ENCODE data around the gene DDIAS. TPM values are rescaled to one million over a fixed set of nuclear protein-coding genes. Genes with fewer than 3 reads are reported as not detected.

DDIAS gene
- total RNA-seq, 1 donor from 2014 or later, result 1.6 TPM

GRCh38 chr11:82864268-82864667, 37.3 kb upstream of the DDIAS start:
- no peak overlapping the region for H3K4me3 ChIP-seq (ENCODE audit: low read length in 3 of 3)
- H3K27me3 ChIP-seq (ENCODE audit: control insufficient read depth in 3 of 3, insufficient read depth in 3 of 3, low read length in 3 of 3), result no peaks in the 10 kb centered on the region
- H3K27ac ChIP-seq (ENCODE audit: low read depth, low read length), result no peak overlapping the region
- no peaks in the 10 kb centered on the region for H3K9me3 ChIP-seq (ENCODE audit: control insufficient read depth in 3 of 3, low read length in 3 of 3)
- H3K9ac ChIP-seq (ENCODE audit: low read depth in 1 of 3, low read length in 3 of 3), result no peak overlapping the region
- no peaks in the 10 kb centered on the region for H3K36me3 ChIP-seq (ENCODE audit: control insufficient read depth in 3 of 3, insufficient read depth in 3 of 3, low read length in 3 of 3)
- H3K4me1 ChIP-seq (ENCODE audit: control insufficient read depth in 3 of 3, insufficient read depth in 3 of 3, low read length in 3 of 3), result peaks cover 0 to 5% (median 5%) of the 10 kb centered on the region in 3 donors

GRCh38 chr11:82865841-82866240, 35.7 kb upstream of the DDIAS start:
- Histone ChIP-seq H3K27me3 (ENCODE audit: control insufficient read depth in 3 of 3, insufficient read depth in 3 of 3, low read length in 3 of 3) (no peaks in the 10 kb centered on the region), H3K36me3 (ENCODE audit: control insufficient read depth in 3 of 3, insufficient read depth in 3 of 3, low read length in 3 of 3) (no peaks in the 10 kb centered on the region), H3K9ac (ENCODE audit: low read depth in 1 of 3, low read length in 3 of 3) (no peak overlapping the region), H3K9me3 (ENCODE audit: control insufficient read depth in 3 of 3, low read length in 3 of 3) (no peaks in the 10 kb centered on the region), H3K27ac (ENCODE audit: low read depth, low read length) (no peak overlapping the region), H3K4me1 (ENCODE audit: control insufficient read depth in 3 of 3, insufficient read depth in 3 of 3, low read length in 3 of 3) (peaks cover 0 to 8% (median 5%) of the 10 kb centered on the region in 3 donors), H3K4me3 (ENCODE audit: low read length in 3 of 3) (no peak overlapping the region)

- H3K27me3 ChIP-seq (ENCODE audit: control insufficient read depth in 3 of 3, insufficient read depth in 3 of 3, low read length in 3 of 3), result no peaks in the 10 kb centered on the region
- H3K9ac ChIP-seq (ENCODE audit: low read depth in 1 of 3, low read length in 3 of 3), result peak overlapping the region in 1 of 3 donors; percentile 45
- peaks cover 0 to 8% (median 5%) of the 10 kb centered on the region in 3 donors for H3K4me1 ChIP-seq (ENCODE audit: control insufficient read depth in 3 of 3, insufficient read depth in 3 of 3, low read length in 3 of 3)
- no peaks in the 10 kb centered on the region for H3K9me3 ChIP-seq (ENCODE audit: control insufficient read depth in 3 of 3, low read length in 3 of 3)
- H3K27ac ChIP-seq (ENCODE audit: low read depth, low read length), result no peak overlapping the region
- H3K36me3 ChIP-seq (ENCODE audit: control insufficient read depth in 3 of 3, insufficient read depth in 3 of 3, low read length in 3 of 3), result no peaks in the 10 kb centered on the region
- H3K4me3 ChIP-seq (ENCODE audit: low read length in 3 of 3), result peak overlapping the region; percentile 19 to 37 (median 25)
Measured at GRCh38 chr11:82867495-82868082, 33.9 kb upstream of the DDIAS start.

GRCh38 chr11:82869657-82870056, 31.9 kb upstream of the DDIAS start:
- H3K27ac ChIP-seq (ENCODE audit: low read depth, low read length), result no peak overlapping the region
- no peaks in the 10 kb centered on the region for H3K9me3 ChIP-seq (ENCODE audit: control insufficient read depth in 3 of 3, low read length in 3 of 3)

GRCh38 chr11:82871646-82872045, 29.9 kb upstream of the DDIAS start:
- H3K4me1 ChIP-seq (ENCODE audit: control insufficient read depth in 3 of 3, insufficient read depth in 3 of 3, low read length in 3 of 3), result peaks cover 0 to 3% (median 0%) of the 10 kb centered on the region in 3 donors
- H3K27me3 ChIP-seq (ENCODE audit: control insufficient read depth in 3 of 3, insufficient read depth in 3 of 3, low read length in 3 of 3), result no peaks in the 10 kb centered on the region
- no peaks in the 10 kb centered on the region for H3K36me3 ChIP-seq (ENCODE audit: control insufficient read depth in 3 of 3, insufficient read depth in 3 of 3, low read length in 3 of 3)
- H3K9me3 ChIP-seq (ENCODE audit: control insufficient read depth in 3 of 3, low read length in 3 of 3), result no peaks in the 10 kb centered on the region
- no peak overlapping the region for H3K9ac ChIP-seq (ENCODE audit: low read depth in 1 of 3, low read length in 3 of 3)
- no peak overlapping the region for H3K27ac ChIP-seq (ENCODE audit: low read depth, low read length)
- H3K4me3 ChIP-seq (ENCODE audit: low read length in 3 of 3), result no peak overlapping the region

More at GRCh38 chr11:82869657-82870056, 31.9 kb upstream of the DDIAS start:
- H3K4me3 ChIP-seq (ENCODE audit: low read length in 3 of 3), result no peak overlapping the region
- H3K9ac ChIP-seq (ENCODE audit: low read depth in 1 of 3, low read length in 3 of 3), result no peak overlapping the region
- H3K4me1 ChIP-seq (ENCODE audit: control insufficient read depth in 3 of 3, insufficient read depth in 3 of 3, low read length in 3 of 3), result peaks cover 0 to 3% (median 0%) of the 10 kb centered on the region in 3 donors
- H3K27me3 ChIP-seq (ENCODE audit: control insufficient read depth in 3 of 3, insufficient read depth in 3 of 3, low read length in 3 of 3), result no peaks in the 10 kb centered on the region
- H3K36me3 ChIP-seq (ENCODE audit: control insufficient read depth in 3 of 3, insufficient read depth in 3 of 3, low read length in 3 of 3), result no peaks in the 10 kb centered on the region

GRCh38 chr11:82872377-82873150, 29.0 kb upstream of the DDIAS start:
- no peaks in the 10 kb centered on the region for H3K9me3 ChIP-seq (ENCODE audit: control insufficient read depth in 3 of 3, low read length in 3 of 3)
- H3K4me3 ChIP-seq (ENCODE audit: low read length in 3 of 3), result no peak overlapping the region
- no peak overlapping the region for H3K9ac ChIP-seq (ENCODE audit: low read depth in 1 of 3, low read length in 3 of 3)
- H3K4me1 ChIP-seq (ENCODE audit: control insufficient read depth in 3 of 3, insufficient read depth in 3 of 3, low read length in 3 of 3), result peaks cover 0 to 3% (median 0%) of the 10 kb centered on the region in 3 donors
- no peak overlapping the region for H3K27ac ChIP-seq (ENCODE audit: low read depth, low read length)
- no peaks in the 10 kb centered on the region for H3K36me3 ChIP-seq (ENCODE audit: control insufficient read depth in 3 of 3, insufficient read depth in 3 of 3, low read length in 3 of 3)
- H3K27me3 ChIP-seq (ENCODE audit: control insufficient read depth in 3 of 3, insufficient read depth in 3 of 3, low read length in 3 of 3), result no peaks in the 10 kb centered on the region

GRCh38 chr11:82873919-82874333, 27.6 kb upstream of the DDIAS start:
- Histone ChIP-seq H3K27ac (ENCODE audit: low read depth, low read length) (no peak overlapping the region), H3K4me1 (ENCODE audit: control insufficient read depth in 3 of 3, insufficient read depth in 3 of 3, low read length in 3 of 3) (peaks cover 0 to 3% (median 0%) of the 10 kb centered on the region in 3 donors)

GRCh38 chr11:82874646-82875523, 26.7 kb upstream of the DDIAS start:
- Histone ChIP-seq H3K4me1 (ENCODE audit: control insufficient read depth in 3 of 3, insufficient read depth in 3 of 3, low read length in 3 of 3) (no peaks in the 10 kb centered on the region), H3K36me3 (ENCODE audit: control insufficient read depth in 3 of 3, insufficient read depth in 3 of 3, low read length in 3 of 3) (no peaks in the 10 kb centered on the region), H3K27ac (ENCODE audit: low read depth, low read length) (no peak overlapping the region), H3K4me3 (ENCODE audit: low read length in 3 of 3) (no peak overlapping the region), H3K9ac (ENCODE audit: low read depth in 1 of 3, low read length in 3 of 3) (no peak overlapping the region), H3K27me3 (ENCODE audit: control insufficient read depth in 3 of 3, insufficient read depth in 3 of 3, low read length in 3 of 3) (no peaks in the 10 kb centered on the region), H3K9me3 (ENCODE audit: control insufficient read depth in 3 of 3, low read length in 3 of 3) (no peaks in the 10 kb centered on the region)

More at GRCh38 chr11:82873919-82874333, 27.6 kb upstream of the DDIAS start:
- Histone ChIP-seq H3K4me3 (ENCODE audit: low read length in 3 of 3) (no peak overlapping the region), H3K9ac (ENCODE audit: low read depth in 1 of 3, low read length in 3 of 3) (no peak overlapping the region), H3K36me3 (ENCODE audit: control insufficient read depth in 3 of 3, insufficient read depth in 3 of 3, low read length in 3 of 3) (no peaks in the 10 kb centered on the region), H3K27me3 (ENCODE audit: control insufficient read depth in 3 of 3, insufficient read depth in 3 of 3, low read length in 3 of 3) (no peaks in the 10 kb centered on the region), H3K9me3 (ENCODE audit: control insufficient read depth in 3 of 3, low read length in 3 of 3) (no peaks in the 10 kb centered on the region)

- no peak overlapping the region for H3K9ac ChIP-seq (ENCODE audit: low read depth in 1 of 3, low read length in 3 of 3)
- no peak overlapping the region for H3K4me3 ChIP-seq (ENCODE audit: low read length in 3 of 3)
- H3K36me3 ChIP-seq (ENCODE audit: control insufficient read depth in 3 of 3, insufficient read depth in 3 of 3, low read length in 3 of 3), result no peaks in the 10 kb centered on the region
- H3K4me1 ChIP-seq (ENCODE audit: control insufficient read depth in 3 of 3, insufficient read depth in 3 of 3, low read length in 3 of 3), result peaks cover 3 to 11% (median 3%) of the 10 kb centered on the region in 3 donors
- no peaks in the 10 kb centered on the region for H3K9me3 ChIP-seq (ENCODE audit: control insufficient read depth in 3 of 3, low read length in 3 of 3)
- H3K27me3 ChIP-seq (ENCODE audit: control insufficient read depth in 3 of 3, insufficient read depth in 3 of 3, low read length in 3 of 3), result no peaks in the 10 kb centered on the region
- no peak overlapping the region for H3K27ac ChIP-seq (ENCODE audit: low read depth, low read length)
Measured at GRCh38 chr11:82883853-82884252, 17.7 kb upstream of the DDIAS start.

All from skeletal muscle tissue (tissue), 4 donors.